ENCODE measurements around the gene TCF20. TPM values are rescaled to one million over a fixed set of nuclear protein-coding genes. Genes with fewer than 3 reads are reported as not detected.

TCF20 gene
- total and polyA plus RNA-seq, 12 donors, result 5.6 to 43.9 (median 24.3) TPM

DNA sequence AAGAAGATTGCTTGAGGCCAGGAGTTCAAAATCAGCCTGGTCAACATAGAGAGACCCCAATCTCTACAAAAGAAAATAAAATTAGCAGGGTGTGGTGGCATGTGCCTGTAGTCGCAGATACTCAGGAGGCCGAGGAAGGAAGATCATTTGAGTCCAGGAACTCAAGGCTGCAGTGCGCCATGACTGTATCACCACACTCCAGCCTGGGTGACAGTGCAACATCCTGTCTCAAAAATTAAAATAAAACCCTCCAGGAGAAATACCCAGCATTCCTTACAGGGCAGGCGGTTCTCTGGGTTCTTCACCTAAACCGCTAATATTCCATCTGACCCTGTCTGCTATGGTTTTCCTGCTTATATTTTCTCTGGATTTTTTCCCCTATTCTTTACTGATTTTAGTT is 13.5 kb downstream of the TCF20 start:
- Histone ChIP-seq H3K4me1 (replicated peaks in 1 of 2) (peaks cover 0 to 13% of the 10 kb centered on the region in 2 donors), H3K36me3 (replicated peaks in 1 of 2) (no peaks in the 10 kb centered on the region), H3K27me3 (no peaks in the 10 kb centered on the region), H3K27ac (no peak overlapping the region), H3K9me3 (replicated peaks in 1 of 3) (no peaks in the 10 kb centered on the region), H3K4me3 (no peak overlapping the region)
- no peak for DNase-seq
- WGBS, 4 donors, result 84 to 97% (median 91%) methylated on average over 5 of the region's 5 CpGs
- intact Hi-C loops (cut with DNase I), result no loop called here
- TF ChIP-seq POLR2A (IDR thresholded peaks at IDR 0.05), result no peak
- TF ChIP-seq, protein P1, sequence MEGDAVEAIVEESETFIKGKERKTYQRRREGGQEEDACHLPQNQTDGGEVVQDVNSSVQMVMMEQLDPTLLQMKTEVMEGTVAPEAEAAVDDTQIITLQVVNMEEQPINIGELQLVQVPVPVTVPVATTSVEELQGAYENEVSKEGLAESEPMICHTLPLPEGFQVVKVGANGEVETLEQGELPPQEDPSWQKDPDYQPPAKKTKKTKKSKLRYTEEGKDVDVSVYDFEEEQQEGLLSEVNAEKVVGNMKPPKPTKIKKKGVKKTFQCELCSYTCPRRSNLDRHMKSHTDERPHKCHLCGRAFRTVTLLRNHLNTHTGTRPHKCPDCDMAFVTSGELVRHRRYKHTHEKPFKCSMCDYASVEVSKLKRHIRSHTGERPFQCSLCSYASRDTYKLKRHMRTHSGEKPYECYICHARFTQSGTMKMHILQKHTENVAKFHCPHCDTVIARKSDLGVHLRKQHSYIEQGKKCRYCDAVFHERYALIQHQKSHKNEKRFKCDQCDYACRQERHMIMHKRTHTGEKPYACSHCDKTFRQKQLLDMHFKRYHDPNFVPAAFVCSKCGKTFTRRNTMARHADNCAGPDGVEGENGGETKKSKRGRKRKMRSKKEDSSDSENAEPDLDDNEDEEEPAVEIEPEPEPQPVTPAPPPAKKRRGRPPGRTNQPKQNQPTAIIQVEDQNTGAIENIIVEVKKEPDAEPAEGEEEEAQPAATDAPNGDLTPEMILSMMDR (IDR thresholded peaks at IDR 0.05), result no peak

DNA sequence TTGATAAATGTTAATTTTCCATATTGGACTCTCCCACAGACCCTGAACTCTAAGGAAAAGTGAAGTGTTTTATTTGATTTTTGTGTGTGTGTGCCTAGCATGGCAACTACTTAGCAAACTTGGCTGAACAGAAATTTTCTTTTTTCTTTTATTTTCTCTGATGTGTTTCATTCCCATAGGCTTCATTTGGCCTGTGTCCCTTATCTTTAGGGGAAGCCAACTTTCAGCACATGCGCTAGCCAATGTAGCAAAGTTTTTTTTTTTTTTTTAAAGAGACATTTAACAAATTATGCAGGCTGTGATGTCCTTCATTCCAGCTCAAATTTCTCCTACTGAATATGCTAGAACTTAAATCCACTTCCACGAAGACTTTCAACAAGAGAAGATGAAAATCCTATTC is 14.2 kb downstream of the TCF20 start:
- no peak overlapping the region for H3K27ac ChIP-seq
- TF ChIP-seq POLR2A (IDR thresholded peaks at IDR 0.05), result no peak
- TF ChIP-seq, protein P1 (IDR thresholded peaks at IDR 0.05), result no peak
- no peak for DNase-seq
- H3K27me3 ChIP-seq, result no peaks in the 10 kb centered on the region
- H3K9me3 ChIP-seq (replicated peaks in 1 of 3), result no peaks in the 10 kb centered on the region
- peaks cover 0 to 13% of the 10 kb centered on the region in 2 donors for H3K4me1 ChIP-seq (replicated peaks in 1 of 2)
- H3K36me3 ChIP-seq (replicated peaks in 1 of 2), result no peaks in the 10 kb centered on the region
- intact Hi-C loops (cut with DNase I), result no loop called here
- WGBS, 4 donors, result 60 to 83% (median 65%) methylated on average over 2 of the region's 2 CpGs
- no peak overlapping the region for H3K4me3 ChIP-seq

DNA sequence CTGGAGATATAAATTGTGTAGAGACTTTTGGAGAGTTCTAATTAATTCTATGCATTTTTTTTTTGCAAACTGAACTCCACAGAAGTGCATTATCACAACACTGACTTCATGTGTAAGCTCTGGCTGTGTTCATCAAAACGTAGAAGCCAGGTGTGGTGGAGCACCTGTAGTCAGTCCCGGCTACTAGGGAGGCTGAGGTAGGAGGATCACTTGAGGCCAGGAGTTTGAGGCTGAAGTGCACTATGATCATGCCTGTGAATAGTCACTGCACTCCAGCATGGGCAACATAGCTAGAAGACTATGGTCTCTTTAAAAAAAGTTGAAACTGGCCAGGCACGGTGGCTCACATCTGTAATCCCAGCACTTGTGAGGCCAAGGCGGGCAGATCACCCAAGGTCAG is 20.6 kb downstream of the TCF20 start:
- H3K27me3 ChIP-seq, result no peaks in the 10 kb centered on the region
- 71 to 86% (median 75%) methylated on average over 4 of the region's 4 CpGs for WGBS, 4 donors
- intact Hi-C loops (cut with DNase I), result no loop called here
- no peak overlapping the region for H3K4me3 ChIP-seq
- peaks cover 0 to 13% of the 10 kb centered on the region in 2 donors for H3K4me1 ChIP-seq (replicated peaks in 1 of 2)
- H3K36me3 ChIP-seq (replicated peaks in 1 of 2), result no peaks in the 10 kb centered on the region
- DNase-seq, result no peak
- no peaks in the 10 kb centered on the region for H3K9me3 ChIP-seq (replicated peaks in 1 of 3)
- no peak for TF ChIP-seq POLR2A (IDR thresholded peaks at IDR 0.05)
- TF ChIP-seq, protein P1 (IDR thresholded peaks at IDR 0.05), result no peak
- no peak overlapping the region for H3K27ac ChIP-seq

DNA sequence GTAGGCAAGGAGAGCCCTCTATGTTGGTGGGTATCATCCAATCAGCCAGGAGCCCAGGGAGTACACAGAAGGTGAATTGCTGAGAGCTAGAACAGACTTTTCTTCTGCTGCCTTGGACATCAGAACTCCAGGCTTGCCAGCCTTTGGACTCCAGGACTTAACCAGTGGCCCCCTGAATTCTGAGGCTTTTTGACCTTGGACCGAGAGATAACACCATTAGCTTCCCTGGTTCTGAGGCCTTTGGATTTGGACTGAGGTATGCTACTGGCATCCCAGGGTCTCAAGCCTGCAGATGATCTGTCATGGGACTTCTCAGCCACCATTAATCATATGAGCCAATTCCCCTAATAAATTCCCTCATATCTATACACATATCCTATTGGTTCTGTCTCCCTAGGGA is 21.5 kb downstream of the TCF20 start:
- TF ChIP-seq, protein P1 (IDR thresholded peaks at IDR 0.05), result no peak
- no peak for TF ChIP-seq POLR2A (IDR thresholded peaks at IDR 0.05)
- 0 to 58% (median 9%) methylated on average over 1 of the region's 1 CpG for WGBS, 4 donors
- intact Hi-C loops (cut with DNase I), result no loop called here

More for the DNA sequence above, 21.5 kb downstream of the TCF20 start:
- Histone ChIP-seq H3K36me3 (replicated peaks in 1 of 2) (no peaks in the 10 kb centered on the region), H3K4me3 (no peak overlapping the region), H3K4me1 (replicated peaks in 1 of 2) (peaks cover 0 to 13% of the 10 kb centered on the region in 2 donors), H3K27me3 (no peaks in the 10 kb centered on the region), H3K27ac (no peak overlapping the region), H3K9me3 (replicated peaks in 1 of 3) (no peaks in the 10 kb centered on the region)
- no peak for DNase-seq
